GM21447 (cell line): Measurements from ENCODE around the gene CAD.

Source experiments
- ATAC-seq: cut with Tn5 transposase; IDR thresholded peaks from one replicate; pipeline ENCODE4 v1.9.1; 2021; ENCODE audit not compliant: unreplicated experiment

Gene CAD

DNA sequence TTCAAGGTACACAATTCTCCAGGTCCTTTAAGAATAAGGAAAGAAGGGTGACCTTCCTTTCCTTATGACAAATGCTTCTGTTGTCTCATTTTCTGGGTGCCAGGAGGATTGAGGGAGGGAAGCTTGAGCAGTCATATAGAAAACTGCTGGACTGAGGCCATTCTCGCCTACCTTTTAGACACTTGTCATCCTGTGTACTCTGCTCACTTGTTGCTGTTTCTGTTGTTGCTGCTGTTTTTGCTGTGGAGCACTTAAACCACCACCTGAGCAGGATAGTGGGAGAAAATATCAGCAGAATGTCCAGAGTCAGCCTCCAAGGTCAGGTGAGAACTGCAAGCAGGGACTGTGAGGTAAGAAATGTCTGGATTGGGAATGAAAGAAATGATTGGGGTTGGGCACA is 60.8 kb downstream of the CAD start:
- ATAC-seq = no peak

DNA sequence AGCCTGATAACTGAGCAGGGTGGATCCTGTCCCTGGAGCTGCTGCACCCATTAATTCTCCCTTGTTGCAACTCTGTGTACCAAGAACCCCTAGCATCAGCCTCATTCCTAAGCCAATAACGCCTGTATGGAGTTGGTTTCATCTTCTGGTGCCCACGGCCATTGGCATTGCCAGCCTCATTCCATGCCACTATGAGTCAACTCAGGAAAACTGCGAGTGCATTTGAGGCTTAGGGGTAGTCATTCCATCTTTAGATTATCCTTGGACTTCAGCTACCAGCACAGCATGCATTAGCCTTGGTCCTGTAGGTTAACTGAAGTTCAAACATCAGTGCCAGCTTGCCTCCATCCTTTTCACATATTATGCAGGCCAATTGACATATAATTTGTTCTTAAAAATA is 63.7 kb downstream of the CAD start:
- ATAC-seq = no peak

DNA sequence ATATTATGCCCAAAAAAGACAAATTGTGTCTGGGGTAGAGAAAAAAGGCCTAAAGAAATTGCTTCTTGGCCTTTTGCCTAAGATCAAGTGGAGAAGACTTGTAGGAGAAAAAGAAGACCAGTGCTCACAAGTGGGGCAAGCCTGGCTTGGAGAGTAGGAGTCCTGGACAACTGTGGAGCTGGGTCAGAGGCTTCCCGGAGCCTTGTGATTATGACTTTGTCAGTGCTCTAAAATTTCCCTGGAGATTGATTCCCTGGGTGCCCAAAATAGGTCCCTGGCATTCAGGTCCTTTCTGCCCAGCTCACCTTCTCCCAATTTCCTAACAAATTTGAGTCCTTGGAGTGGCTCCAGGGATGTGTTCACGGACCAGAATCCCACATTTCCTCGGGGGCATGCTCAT is 64.3 kb downstream of the CAD start:
- ATAC-seq = no peak

DNA sequence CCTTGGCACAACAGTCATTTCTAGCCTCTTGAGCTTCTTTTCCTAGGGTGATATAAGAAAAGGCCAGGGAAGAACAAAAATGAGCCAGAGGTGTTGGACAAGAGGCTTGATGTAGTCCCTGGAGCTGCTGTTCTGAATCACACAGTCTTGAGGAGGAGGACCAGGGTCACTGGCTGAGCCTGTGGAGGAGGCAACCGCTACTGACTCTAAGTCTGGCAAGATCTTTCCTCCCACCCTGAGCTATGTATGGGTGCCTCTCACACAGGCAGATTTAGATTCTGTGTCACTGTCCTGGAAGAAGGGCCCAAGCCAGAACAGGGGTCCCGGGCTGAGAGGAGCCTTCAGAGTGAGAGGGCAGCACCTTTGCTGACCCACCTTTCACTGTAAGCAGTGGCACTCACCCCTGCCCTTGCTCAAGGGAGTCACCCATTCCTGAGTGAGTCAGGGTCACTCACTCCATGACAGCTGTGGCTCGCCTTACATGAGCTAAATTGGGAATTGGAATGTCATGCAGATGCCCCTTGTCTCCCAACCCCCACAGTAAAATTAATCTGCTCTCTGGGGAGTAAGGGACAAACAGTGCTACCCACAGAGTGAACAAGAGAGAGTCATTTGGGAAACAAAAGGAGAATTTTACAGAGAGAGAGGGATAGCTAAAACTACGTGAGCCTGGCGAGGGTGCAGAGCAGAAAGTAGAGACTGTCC is 64.8 kb downstream of the CAD start, which contains the start of gene TRIM54:
Gene TRIM54, plus strand, starts transcription at position 575 of the 705 bp plus-strand sequence. CDS start 303 bp downstream, outside the sequence.
- ATAC-seq = no peak

DNA sequence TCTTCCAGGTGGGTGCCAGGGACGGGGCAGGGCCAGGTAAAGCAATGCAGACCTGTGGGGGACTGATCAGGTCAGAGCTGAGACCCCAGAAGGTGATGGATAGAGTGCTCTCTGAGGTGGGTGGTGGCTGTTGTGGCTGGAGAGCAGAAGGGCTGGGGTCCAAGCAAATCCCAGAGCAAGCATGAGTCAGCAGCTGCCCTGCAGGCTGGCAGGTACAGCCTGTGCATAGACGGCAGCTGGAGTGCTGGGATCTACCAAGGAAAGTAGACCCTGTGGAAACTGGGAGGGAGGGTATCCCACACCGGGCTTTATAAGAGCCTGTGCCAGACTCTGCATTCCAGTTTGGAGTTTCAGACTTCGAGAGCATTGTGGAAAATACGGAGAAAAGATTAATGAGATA is 65.7 kb downstream of the CAD start:
- no peak for ATAC-seq

DNA sequence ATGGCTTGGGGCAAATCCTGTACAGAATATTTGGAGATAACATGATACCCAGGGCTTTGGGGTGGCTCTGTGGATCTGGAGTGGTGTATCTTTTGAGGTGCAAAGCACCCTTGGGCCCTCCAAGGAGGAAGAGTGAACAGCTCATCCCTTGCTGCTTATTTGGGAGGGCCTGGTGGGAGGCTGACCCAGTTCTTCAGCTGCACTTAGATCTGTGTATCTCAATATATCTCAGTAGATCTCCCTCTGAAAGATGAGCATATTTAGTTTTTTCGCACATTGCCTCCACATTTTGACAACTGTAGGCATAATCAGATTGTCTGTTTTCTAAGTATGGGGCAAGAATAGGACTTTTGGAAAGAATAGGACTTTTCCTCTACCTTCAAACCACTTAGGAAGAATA is 67.8 kb downstream of the CAD start:
- no peak for ATAC-seq

DNA sequence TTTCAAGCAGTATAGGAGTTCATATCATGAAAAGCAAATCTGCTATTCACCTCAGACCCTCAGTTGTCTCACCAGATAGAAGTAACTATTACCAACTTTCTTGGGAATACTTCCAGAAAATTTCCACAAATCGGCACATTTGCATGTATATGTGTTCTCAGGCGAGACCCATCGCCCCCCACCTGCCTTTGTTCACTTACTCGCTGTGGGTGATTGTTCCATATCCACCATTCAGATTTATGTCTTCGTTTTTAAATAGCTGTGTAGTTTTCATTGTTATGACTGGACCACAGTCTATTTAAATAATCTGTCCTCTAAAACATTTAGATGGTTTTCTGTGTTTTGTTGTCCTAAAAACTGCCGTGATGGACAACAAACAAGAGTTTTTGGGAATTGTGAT is 68.3 kb downstream of the CAD start:
- ATAC-seq = no peak

DNA sequence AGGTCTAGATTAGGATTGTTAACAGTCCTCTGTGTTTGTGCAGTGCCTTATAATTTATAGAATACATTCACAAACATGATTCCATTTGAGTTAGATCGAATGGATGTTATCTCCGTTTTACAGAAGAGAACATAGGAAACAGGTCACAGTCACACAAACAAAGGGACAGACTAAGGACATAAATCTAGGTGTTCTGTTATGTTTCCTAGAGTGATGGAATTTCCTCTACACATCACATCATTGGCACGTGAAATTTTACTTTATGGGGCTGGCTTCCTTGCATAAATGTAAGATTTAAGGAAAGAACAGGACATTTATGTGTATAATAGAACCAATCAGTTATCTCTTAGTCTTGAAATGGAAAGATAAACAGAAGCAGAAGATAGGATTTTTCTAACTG is 71.4 kb downstream of the CAD start:
- no peak for ATAC-seq

DNA sequence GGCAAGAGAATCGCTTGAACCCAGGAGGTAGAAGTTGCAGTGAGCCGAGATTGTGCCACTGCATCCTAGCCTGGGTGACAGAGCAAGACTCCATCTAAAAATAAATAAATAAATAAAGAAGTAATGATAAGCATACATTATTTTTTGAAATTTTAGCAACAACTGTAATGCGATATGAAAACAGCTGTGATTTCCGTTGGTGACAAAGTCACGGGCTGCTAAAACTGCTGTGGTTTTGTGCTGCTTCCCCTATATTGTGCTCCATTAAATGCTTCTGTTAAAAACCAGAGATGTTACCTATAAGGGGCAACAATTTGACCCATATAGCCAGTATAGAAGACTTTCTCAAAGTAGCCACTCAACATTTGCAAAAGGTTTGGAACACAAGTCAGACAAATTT is 73.4 kb downstream of the CAD start:
- ATAC-seq = no peak

DNA sequence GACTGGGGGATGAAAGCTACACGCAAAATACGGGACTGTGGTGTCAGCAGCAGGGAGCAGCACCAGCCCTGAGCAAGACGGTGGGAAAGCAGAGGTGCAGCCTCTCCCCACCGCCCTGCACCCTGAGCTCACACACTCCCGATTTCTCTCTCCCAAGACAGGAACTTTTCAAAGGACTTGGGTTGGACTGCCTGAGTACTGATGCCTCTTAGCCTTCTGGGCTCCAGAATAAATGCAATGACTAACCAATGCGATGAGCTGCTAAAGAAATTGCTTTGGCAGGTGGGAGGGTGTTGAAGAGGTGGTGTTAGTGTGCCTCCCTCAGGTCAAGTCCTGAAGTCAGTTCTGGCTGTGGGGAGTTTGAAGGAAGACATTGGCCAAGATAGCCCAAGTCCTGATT is 74.7 kb downstream of the CAD start:
- no peak for ATAC-seq
